ENCODE measurements around the gene RASA1. TPM values are rescaled to one million over a fixed set of nuclear protein-coding genes. Genes with fewer than 3 reads are reported as not detected.

RASA1 gene
- total RNA-seq, 1 donor from 2014 or later = 37.9 TPM

GRCh38 chr5:87403409-87403808 is 135.7 kb downstream of the RASA1 start:
- no peak for DNase-seq (ENCODE audit: low spot score)

- no peak for DNase-seq (ENCODE audit: low spot score)
Measured at GRCh38 chr5:87403899-87404298, 136.2 kb downstream of the RASA1 start.

DNA sequence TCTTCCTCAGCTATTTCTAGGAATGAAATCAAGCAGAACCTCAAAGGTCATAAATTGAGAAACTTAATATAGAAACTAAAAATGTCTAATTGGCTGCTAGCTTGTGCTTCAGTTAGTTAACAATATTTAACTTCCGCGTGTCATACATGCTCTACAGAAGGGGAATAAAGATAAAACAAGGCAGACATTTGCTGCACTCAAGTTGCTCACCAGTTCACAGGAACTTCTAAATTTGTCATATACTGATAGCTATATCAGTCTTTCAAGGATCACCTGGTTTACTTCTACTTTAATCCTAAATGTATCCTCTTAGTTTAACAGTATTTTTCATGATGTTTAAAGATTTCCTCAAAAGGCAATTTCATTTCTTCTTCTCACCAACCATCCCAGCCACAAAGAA is 136.7 kb downstream of the RASA1 start:
- DNase-seq (ENCODE audit: low spot score) = no peak

DNA sequence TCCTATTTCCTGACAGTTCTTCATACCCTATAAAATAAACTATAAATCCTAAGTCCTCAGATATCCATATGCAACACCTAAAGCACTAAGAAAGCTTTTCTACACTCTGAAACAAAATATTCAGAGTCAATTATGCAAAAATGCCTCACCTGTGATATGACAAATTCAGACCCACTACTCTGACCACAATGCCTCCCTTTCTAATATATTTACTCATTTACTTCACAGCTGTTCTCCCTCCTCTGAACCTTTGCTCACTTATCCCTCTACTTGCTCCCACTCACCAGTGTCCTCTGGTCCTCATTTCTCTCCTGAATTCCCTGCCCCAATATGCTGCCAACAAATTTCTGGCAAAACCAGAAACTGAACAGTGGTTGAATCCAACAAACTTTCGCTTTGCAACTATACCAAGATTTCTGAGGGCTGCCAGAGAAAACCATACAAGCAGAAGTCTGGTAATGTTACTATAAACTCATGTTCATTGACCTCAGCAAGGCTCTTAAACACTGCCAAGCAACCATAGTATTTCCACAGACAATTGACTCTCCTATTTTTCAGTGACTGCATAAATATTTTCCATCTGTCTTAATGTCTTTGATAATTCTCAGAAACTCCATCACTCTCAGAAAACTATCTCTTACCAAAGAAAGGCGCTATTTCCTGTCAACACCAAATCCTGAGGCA is 137.9 kb downstream of the RASA1 start:
- DNase-seq (ENCODE audit: low spot score) = no peak

DNA sequence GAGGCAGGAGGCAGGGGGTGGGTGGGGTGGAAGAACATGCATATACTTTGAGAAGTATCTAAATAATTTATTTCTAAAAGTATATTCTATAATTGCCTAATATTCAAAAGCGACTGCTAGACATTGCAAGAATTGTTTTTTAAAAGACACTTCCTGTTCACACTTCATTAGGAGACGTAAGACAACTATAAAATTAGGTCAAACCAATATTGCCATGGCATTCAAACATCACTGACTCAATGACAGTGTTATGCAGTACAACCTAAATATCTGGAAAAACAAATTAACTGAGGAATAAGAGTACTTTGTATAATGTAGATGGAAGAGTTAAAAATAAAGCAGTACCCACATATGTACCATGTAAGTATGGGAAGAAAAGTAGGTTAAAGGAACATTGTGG is 140.5 kb downstream of the RASA1 start:
- DNase-seq (ENCODE audit: low spot score) = no peak

GRCh38 chr5:87410931-87411330 is 143.2 kb downstream of the RASA1 start:
- DNase-seq (ENCODE audit: low spot score) = no peak

DNA sequence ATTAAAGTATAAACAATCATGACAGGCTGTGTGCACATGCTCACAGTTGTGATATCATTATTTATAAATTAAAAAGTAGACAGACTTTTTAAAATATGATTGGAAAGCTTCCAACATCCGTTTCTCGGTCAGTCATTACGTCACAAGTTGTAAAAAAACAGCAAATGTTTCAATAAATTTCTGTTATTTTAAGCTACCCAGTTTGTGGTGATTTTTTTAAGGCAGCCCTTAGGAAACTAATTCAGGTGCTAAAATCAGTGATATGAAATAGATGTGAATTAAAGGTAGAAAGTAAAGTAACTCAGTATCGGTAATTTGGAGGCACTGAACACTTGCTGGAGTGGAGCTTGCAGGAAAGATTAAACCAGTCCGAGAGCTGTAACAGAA is 143.9 kb downstream of the RASA1 start:
- no peak for DNase-seq (ENCODE audit: low spot score)

GRCh38 chr5:87411973-87412629 is 144.4 kb downstream of the RASA1 start:
- no peak for DNase-seq (ENCODE audit: low spot score)

- DNase-seq (ENCODE audit: low spot score) = peak; percentile 97
Measured at GRCh38 chr5:87412630-87413342, 145.1 kb downstream of the RASA1 start, which contains the start of gene CCNH. CCNH (minus strand) TSS chr5:87412930; CDS start chr5:87412794, 136 bp downstream.

DNA sequence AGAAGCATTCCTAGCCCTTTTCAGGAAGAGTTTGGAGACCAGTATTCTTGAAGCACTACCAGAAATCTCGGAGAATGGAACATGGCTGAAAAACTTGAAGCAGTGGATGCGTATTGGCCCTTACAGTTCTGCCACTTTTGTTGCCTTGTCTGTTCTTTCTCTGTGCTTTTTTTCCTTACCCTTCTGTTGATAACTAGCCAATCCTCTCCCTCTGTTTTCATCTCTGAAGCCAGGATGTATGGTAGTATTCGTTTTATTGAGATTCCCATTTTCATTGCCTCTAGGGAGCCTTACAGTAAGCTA is 145.6 kb downstream of the RASA1 start:
- DNase-seq (ENCODE audit: low spot score) = no peak

DNA sequence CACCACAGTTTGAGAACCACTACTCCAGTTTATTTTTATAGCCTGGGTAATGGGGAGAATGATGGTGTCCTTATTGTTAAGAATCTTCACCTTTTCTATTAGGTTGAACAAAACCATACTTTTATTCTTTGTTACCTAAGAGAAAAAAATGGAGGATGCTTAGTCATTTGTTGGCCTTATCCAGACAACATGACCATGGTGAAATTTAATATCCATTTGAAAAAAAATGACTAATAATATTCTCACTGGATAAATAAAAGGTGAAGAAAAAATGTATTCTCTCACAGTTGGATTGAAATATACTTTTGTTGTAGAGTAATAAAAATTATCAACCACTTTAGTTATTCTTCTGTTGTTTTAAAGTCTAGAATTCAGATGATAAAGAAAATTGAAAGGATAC is 150.8 kb downstream of the RASA1 start:
- DNase-seq (ENCODE audit: low spot score) = no peak

DNA sequence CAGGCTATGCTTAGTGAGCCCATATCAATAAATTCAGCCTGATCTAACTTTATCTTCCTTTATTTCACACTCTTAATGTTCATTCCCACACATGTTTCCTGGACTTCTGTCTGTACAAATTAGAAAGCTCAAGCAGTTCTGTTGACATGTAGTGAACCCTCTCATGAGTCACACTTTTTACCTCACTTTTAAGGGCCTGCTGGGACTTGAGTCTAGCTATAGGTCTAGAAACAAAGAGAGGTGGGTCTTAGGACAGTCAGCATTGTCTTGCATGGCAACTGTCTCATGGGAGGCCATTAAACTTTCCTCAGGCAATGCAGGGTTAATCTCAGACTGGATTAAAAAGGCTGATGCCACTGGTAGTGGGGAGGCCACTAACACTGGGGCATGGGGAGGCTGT is 153.6 kb downstream of the RASA1 start:
- no peak for DNase-seq (ENCODE audit: low spot score)

DNA sequence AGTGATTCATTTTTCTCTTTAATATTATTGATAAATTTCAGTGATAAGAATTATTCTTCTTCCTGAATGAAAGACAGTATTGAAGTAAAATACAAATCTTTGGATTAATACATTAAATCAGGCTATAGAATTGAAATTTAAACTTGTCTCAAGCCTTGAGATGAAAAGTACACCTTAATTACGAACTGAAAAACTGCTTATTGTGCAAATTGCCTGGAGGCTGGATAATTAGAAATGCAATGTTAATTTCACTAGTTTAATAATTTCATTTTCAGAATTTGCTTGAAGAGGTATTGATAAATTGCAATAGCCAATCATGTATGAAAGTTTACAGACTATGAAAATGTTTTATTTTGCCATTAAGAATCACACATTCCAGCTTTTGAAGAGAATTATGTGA is 156.1 kb downstream of the RASA1 start:
- no peak for DNase-seq (ENCODE audit: low spot score)

DNA sequence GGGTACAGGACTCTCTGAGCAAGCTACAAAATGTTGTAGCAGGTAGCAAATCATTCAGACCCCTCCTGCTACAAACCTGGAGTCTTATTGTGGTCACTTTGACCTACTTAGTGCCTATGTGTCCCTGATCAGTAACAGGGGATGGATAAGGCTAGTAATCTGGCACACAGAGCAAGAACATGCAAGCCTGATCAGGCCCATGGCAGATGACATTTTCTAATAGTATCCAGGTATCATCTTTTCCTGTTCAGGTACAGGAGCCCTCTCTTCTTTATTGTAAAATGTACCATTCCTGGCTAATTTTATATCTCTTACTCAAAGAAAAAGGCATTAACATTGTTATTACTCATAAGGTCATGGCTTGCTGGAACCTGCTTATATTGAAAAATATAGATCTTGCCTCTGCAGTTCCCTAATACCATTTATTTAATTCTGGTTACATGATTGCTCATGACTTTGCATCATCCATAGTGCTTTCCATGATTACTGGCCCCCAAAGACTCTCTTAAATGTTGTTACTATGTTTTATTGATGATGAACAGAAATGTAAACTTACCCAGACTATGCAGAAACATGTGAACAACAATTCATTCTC is 163.3 kb downstream of the RASA1 start:
- DNase-seq (ENCODE audit: low spot score) = no peak

GRCh38 chr5:87432460-87432859 is 164.8 kb downstream of the RASA1 start:
- no peak for DNase-seq (ENCODE audit: low spot score)

- DNase-seq (ENCODE audit: low spot score) = no peak
Measured at GRCh38 chr5:87433945-87434344, 166.3 kb downstream of the RASA1 start.

- no peak for DNase-seq (ENCODE audit: low spot score)
Measured at GRCh38 chr5:87434461-87434860, 166.8 kb downstream of the RASA1 start.

- no peak for DNase-seq (ENCODE audit: low spot score)
Measured at GRCh38 chr5:87435144-87435694, 167.5 kb downstream of the RASA1 start.

- no peak for DNase-seq (ENCODE audit: low spot score)
Measured at GRCh38 chr5:87437724-87438123, 170.0 kb downstream of the RASA1 start.

- no peak for DNase-seq (ENCODE audit: low spot score)
Measured at GRCh38 chr5:87438231-87438630, 170.5 kb downstream of the RASA1 start.

Measured in ureter (tissue), 1 donor.